Measurements from ENCODE around the gene DHRS7B.

- TF ChIP-seq CTCF (IDR thresholded peaks at IDR 0.05): no peak
- no peak for TF ChIP-seq POLR2A (IDR thresholded peaks at IDR 0.05)
Measured at GRCh38 chr17:21078016-21078780, 48.6 kb upstream of the DHRS7B start.
